Retinal pigment epithelial cell (primary cell): ENCODE results near the gene REX1BD.

Experiments used
- DNase-seq: peaks from one replicate; pipeline ENCODE4 v3.0.0-alpha.2; 2010; ENCODE audit warnings: low read depth
- H3K4me3 ChIP-seq: 2 replicates; pipeline ENCODE4 v1.5.1; 2011; ENCODE audit warnings: mild to moderate bottlenecking, low read length, control low read depth, moderate library complexity
- CTCF ChIP-seq: conservative IDR thresholded peaks from 2 replicates; pipeline ENCODE4 v1.5.1; 2011; ENCODE audit warnings: low read depth, low read length, control low read depth, inconsistent platforms

Gene REX1BD

GRCh38 chr19:18616023-18616422, 27.4 kb downstream of the REX1BD start:
- TF ChIP-seq CTCF, result no peak
- no peak for DNase-seq

GRCh38 chr19:18617562-18617961, 29.0 kb downstream of the REX1BD start:
- no peak for DNase-seq
- no peak overlapping the region for H3K4me3 ChIP-seq
- no peak for TF ChIP-seq CTCF

More at GRCh38 chr19:18616023-18616422, 27.4 kb downstream of the REX1BD start:
- no peak overlapping the region for H3K4me3 ChIP-seq

- no peak for TF ChIP-seq CTCF
- no peak overlapping the region for H3K4me3 ChIP-seq
- no peak for DNase-seq
Observed at GRCh38 chr19:18618236-18618635, 29.6 kb downstream of the REX1BD start.

- no peak for TF ChIP-seq CTCF
- no peak for DNase-seq
- no peak overlapping the region for H3K4me3 ChIP-seq
Observed at GRCh38 chr19:18620311-18620710, 31.7 kb downstream of the REX1BD start.

GRCh38 chr19:18620902-18621301, 32.3 kb downstream of the REX1BD start:
- no peak for DNase-seq
- TF ChIP-seq CTCF, result no peak
- H3K4me3 ChIP-seq, result no peak overlapping the region

- DNase-seq, result no peak
- no peak for TF ChIP-seq CTCF
- H3K4me3 ChIP-seq, result no peak overlapping the region
Observed at GRCh38 chr19:18626906-18627305, 38.3 kb downstream of the REX1BD start.

GRCh38 chr19:18629166-18630088, 40.8 kb downstream of the REX1BD start:
- no peak overlapping the region for H3K4me3 ChIP-seq
- TF ChIP-seq CTCF, result no peak
- no peak for DNase-seq
